Ecto neural progenitor cell (in vitro differentiated cells): Measurements from ENCODE around the gene MAN1B1.

Experiments used
- DNase-seq: peaks from one replicate; pipeline ENCODE4 v3.0.0-alpha.2; 2018; ENCODE audit warnings: low spot score

The MAN1B1 gene

GRCh38 chr9:137068539-137069507, 18.0 kb upstream of the MAN1B1 start:
- DNase-seq, result no peak

GRCh38 chr9:137069508-137070091, 17.2 kb upstream of the MAN1B1 start:
- peak; percentile 68 for DNase-seq

GRCh38 chr9:137070201-137070905, 16.4 kb upstream of the MAN1B1 start, which contains the start of gene SAPCD2:
SAPCD2 (minus strand) TSS chr9:137070557; CDS start chr9:137070460, 97 bp downstream.
- DNase-seq, result peak; percentile 92

- peak; percentile 77 for DNase-seq
These were observed 15.9 kb upstream of the MAN1B1 start for GRCh38 chr9:137070906-137071275.

GRCh38 chr9:137071282-137071681, 15.5 kb upstream of the MAN1B1 start:
- DNase-seq, result no peak

- DNase-seq, result no peak
These were observed 12.8 kb upstream of the MAN1B1 start for GRCh38 chr9:137073992-137074399.

GRCh38 chr9:137074657-137075274, 12.0 kb upstream of the MAN1B1 start:
- DNase-seq, result no peak

GRCh38 chr9:137075275-137075775, 11.5 kb upstream of the MAN1B1 start:
- no peak for DNase-seq

GRCh38 chr9:137076636-137077009, 10.2 kb upstream of the MAN1B1 start:
- DNase-seq, result no peak

- DNase-seq, result peak; percentile 59
These were observed 9.6 kb upstream of the MAN1B1 start, which contains the start of gene UAP1L1 for GRCh38 chr9:137077010-137077747. UAP1L1 (plus strand) TSS chr9:137077517; CDS start chr9:137077533, 16 bp downstream.

- DNase-seq, result peak; percentile 57
These were observed 8.8 kb upstream of the MAN1B1 start for GRCh38 chr9:137077758-137078693.

- peak; percentile 69 for DNase-seq
These were observed 7.9 kb upstream of the MAN1B1 start for GRCh38 chr9:137078701-137079400.

GRCh38 chr9:137079401-137079787, 7.4 kb upstream of the MAN1B1 start:
- DNase-seq, result no peak

GRCh38 chr9:137080260-137081122, 6.3 kb upstream of the MAN1B1 start:
- no peak for DNase-seq

- no peak for DNase-seq
These were observed 4.4 kb upstream of the MAN1B1 start for GRCh38 chr9:137082222-137082924.

GRCh38 chr9:137082925-137083290, 3.9 kb upstream of the MAN1B1 start:
- no peak for DNase-seq

- DNase-seq, result peak; percentile 78
These were observed 3.3 kb upstream of the MAN1B1 start for GRCh38 chr9:137083394-137084004.
